ENCODE data around the gene BAIAP2L2. TPM values are rescaled to one million over a fixed set of nuclear protein-coding genes. Genes with fewer than 3 reads are reported as not detected.
"Not testable (repeated sequence)": the region's sequence is repeated elsewhere in the genome, so short reads cannot be mapped to it uniquely, and the experiment has no call there.

The BAIAP2L2 gene
- total RNA-seq, 1 experiment from 2014 or later: 49.1 TPM

DNA sequence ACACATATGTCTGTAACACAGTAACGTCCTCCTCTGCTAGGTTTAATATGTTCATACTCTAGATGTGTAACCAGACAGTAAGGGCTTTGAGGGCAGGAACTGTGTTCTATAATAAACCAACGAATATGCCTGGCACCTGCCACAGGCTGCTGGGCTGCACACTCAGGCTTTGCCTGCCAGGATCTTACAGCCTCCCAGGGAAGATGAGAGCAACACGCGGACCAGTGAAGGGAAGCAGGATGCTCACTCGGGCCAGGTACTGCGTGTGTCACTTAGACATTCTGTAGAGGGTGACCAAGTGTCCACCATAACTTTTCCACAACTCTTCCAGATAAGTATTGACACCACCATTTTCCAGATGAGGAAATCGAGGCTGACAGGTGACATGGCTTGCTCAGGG lies 21.7 kb upstream of the BAIAP2L2 start:
- in situ Hi-C loops (cut with HindIII; ENCODE audit: low pct_unique_long_range_greater_than_20kb, low sequenced_read_pairs): no loop called here
- no peak for DNase-seq (ENCODE audit: low read depth, low spot score)

DNA sequence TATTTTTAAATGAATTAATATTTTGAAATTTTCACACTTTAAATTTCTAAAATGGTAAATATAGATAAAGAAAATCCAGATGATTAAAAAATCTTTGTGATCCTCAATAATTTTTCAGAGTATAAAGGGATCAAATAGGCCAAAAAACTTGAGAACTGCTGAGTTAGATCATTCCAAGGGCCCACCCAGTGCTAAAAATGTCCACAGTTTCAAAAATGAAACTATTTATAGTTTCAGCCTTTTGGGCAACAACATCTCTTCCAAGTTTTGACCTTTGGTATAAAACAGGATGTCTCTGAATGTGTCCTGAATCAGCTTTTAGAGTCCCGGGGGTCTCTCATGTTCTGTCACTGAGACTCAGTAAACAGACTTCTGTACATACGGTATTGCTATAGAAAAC lies 20.9 kb upstream of the BAIAP2L2 start:
- in situ Hi-C loops (cut with HindIII; ENCODE audit: low pct_unique_long_range_greater_than_20kb, low sequenced_read_pairs): no loop called here

DNA sequence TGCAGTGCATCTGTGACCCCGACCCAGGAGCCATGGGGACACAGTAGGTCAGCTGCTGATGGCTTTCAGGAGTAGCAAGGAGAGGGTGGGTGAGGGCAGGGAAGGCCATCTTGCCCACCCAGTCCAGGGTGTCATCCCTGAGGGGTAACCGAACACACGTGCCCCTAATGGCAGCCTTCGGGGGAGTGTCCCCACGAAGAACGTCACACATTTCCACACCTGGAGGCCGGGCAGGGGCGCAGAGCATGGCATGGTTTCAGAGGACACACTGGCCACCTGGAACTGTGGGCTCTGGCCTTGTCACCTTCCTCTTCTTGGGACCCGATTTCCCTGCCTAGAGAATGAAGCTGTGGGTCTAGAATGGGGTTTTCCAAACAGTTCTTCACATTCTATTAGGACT lies 19.4 kb upstream of the BAIAP2L2 start:
- in situ Hi-C loops (cut with HindIII; ENCODE audit: low pct_unique_long_range_greater_than_20kb, low sequenced_read_pairs): no loop called here
- DNase-seq (ENCODE audit: low read depth, low spot score): no peak

More for the DNA sequence above, 20.9 kb upstream of the BAIAP2L2 start:
- DNase-seq (ENCODE audit: low read depth, low spot score): no peak

DNA sequence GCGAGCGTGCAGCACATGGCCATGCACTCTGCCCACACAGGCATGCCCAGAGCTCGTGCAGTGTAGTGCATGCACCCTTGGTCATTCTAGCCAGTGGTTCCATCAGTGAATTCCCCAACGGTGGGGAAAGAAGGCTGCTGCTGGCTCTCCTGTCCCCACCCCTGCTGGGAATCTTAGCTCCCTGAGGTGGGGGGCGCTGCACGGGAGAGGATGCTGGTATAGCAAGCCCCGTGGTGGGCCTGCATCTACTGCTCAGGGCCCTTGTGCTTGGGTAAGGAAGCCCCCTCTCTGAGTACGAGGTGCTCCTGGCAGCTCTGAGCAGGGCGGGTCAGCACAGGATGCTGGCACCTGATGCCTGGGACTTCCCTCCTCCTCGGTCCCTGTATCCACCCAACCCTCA lies 18.5 kb upstream of the BAIAP2L2 start:
- in situ Hi-C loops (cut with HindIII; ENCODE audit: low pct_unique_long_range_greater_than_20kb, low sequenced_read_pairs): no loop called here
- DNase-seq (ENCODE audit: low read depth, low spot score): no peak

DNA sequence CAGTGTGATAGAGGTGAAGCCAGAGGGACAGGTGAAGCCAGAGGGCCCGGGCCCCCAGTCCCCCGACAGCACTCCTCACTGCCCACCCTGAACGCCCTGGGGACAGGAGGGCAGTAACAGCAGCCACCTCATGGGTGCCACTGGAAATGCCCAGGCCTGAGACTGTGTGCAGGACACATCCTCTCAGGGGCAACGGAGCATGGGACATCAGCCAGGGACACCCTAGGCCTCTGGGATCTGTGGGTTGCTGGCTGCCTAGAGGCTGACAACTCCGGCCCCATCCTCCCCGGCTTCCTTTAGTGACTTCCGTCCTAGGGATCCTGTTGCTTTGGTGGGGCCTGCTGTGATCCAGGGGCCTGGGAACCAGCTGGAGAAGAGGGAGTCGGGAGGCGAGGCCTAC lies 17.4 kb upstream of the BAIAP2L2 start:
- in situ Hi-C loops (cut with HindIII; ENCODE audit: low pct_unique_long_range_greater_than_20kb, low sequenced_read_pairs): no loop called here
- DNase-seq (ENCODE audit: low read depth, low spot score): no peak

DNA sequence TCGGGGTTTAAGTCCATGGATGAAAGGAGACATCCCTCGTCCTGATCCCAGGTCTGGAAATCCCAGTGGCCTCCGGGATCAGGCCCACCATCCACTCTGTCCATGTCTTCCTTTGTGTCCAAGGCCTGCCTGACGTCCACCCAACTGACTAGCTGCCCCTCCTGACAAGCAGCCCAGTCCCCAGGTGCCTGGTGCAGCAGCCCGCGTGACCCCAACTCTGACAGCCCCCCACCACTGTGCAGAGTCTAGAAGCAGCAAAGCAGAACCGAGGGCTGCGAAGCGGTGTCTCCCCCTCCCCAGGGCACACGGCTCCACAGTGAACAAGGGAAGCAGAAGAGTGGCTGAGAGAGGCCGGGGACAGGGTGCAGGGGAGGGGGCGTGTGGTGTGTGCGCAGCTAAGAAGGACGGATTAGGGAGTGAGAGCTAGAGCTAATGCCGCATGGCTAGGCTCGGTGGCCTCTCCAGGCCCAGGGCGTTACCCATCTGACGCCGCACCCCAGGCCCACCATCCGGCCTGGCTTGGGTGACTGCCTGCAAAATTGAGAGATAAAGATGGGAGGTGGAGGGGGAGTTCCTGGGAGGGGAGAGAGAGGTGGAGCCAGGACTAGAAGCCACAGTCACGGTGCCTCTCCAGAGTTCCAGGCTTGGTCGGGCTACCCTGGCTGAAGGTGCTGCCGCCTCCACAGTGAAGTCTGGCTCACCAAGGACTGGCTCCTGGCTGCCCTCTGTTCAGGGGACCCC lies 16.6 kb upstream of the BAIAP2L2 start:
- in situ Hi-C loops (cut with HindIII; ENCODE audit: low pct_unique_long_range_greater_than_20kb, low sequenced_read_pairs): no loop called here
- DNase-seq (ENCODE audit: low read depth, low spot score): no peak

DNA sequence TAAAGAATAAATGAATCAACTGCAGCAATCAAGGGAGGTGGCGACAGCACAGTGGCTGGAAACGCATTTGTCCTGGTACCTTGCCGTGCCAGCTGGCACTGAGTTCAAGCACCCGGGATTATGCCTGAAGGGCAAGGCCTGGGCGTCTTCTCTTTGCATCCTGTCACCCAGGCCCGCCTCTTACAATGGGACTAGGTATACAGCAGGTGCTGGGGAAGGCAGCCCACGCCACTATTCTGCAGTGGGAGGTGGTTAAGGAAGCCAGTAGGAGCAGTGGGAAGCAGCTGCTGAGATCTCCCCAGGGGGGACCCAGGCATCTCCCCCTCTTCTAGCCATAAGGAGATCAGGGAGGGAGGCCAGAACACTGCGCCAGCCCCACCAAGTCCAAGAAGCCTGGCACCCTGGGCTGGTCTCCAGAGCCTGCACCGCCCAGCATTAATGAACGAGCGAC lies 15.3 kb upstream of the BAIAP2L2 start:
- in situ Hi-C loops (cut with HindIII; ENCODE audit: low pct_unique_long_range_greater_than_20kb, low sequenced_read_pairs): no loop called here
- no peak for DNase-seq (ENCODE audit: low read depth, low spot score)

DNA sequence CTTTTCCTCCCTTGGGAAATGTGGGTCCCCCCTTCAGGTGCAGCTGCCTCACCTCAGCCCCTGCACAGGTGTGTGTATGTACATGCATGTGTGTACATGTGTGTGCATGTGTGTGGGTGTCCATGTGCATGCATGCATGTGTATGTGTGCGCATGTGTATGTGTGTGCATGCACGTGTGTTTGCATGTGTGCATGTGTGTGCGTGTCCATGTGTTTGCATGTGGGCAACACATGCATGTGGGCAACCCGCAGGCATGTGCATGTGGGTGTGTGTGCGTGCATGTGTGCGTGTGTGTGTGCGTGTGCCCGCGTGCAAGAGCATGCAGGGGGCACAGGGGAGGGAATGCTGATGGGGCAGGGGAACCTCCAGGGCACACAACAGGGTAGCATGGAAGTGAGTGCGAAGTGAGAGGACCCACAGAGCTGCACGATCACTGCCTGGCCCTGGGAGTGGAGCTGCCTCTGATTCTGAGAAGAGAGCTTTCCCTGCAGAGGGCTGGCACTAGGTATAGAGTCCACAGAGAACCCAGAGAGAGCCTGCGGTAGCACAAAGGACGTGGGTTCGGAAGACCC lies 14.6 kb upstream of the BAIAP2L2 start:
- no peak for DNase-seq (ENCODE audit: low read depth, low spot score)
- in situ Hi-C loops (cut with HindIII; ENCODE audit: low pct_unique_long_range_greater_than_20kb, low sequenced_read_pairs): no loop called here

DNA sequence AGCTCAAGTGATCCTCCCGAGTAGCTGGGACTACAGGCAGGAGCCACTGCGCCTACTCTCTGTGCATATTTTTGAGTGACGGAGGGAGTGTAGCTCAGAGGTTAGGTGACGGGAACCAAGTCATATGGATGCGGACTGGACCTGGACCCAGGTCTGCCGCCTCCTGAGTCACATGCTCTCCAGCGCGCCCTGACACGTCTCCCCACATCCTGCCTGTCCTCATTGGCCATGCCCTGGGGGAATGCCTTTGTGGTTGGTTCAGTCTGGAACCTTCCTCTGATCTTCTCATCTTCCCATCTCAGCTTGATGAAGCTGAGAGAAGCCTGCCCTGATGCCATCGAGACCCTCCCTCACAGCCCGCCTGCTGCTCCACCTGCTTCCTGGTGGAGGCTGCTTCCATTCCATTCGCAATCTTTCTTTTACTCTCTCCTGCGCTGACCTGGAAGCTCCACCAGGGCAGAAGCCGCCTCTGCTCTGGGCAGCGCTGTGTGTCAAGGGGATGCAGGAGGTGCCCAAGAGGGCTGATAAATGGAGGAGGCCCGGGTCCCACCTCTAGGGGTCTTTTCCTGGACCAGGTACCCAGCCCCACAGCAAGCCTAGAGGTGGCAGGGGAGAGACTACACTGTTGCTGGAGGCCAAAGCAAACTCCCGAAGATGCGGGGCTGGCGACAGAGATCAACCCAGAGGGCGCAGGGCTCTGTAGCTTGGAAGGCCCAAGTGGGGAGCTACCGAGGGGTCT lies 13.9 kb upstream of the BAIAP2L2 start:
- DNase-seq (ENCODE audit: low read depth, low spot score): no peak
- in situ Hi-C loops (cut with HindIII; ENCODE audit: low pct_unique_long_range_greater_than_20kb, low sequenced_read_pairs): no loop called here

DNA sequence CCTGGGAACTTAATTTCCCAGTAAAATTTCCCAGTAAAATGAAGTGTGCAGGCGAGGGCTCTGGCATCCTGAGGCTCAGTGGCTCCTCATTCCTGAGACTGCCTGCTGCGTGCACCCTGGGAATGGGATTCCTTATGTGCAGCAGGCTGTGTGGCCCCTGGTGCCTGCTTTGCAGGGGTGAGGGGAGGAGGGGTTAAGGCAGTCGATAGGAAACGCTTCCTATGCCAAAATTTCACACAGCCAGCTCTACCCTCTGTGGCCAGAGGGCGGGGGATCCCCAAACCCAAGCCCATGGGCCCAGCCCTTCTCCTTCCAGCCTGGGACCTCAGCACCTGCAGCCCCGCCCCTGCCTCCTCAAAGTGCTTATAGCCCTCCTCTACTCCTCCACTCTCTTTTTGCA lies 12.1 kb upstream of the BAIAP2L2 start:
- no peak for DNase-seq (ENCODE audit: low read depth, low spot score)
- in situ Hi-C loops (cut with HindIII; ENCODE audit: low pct_unique_long_range_greater_than_20kb, low sequenced_read_pairs): no loop called here

DNA sequence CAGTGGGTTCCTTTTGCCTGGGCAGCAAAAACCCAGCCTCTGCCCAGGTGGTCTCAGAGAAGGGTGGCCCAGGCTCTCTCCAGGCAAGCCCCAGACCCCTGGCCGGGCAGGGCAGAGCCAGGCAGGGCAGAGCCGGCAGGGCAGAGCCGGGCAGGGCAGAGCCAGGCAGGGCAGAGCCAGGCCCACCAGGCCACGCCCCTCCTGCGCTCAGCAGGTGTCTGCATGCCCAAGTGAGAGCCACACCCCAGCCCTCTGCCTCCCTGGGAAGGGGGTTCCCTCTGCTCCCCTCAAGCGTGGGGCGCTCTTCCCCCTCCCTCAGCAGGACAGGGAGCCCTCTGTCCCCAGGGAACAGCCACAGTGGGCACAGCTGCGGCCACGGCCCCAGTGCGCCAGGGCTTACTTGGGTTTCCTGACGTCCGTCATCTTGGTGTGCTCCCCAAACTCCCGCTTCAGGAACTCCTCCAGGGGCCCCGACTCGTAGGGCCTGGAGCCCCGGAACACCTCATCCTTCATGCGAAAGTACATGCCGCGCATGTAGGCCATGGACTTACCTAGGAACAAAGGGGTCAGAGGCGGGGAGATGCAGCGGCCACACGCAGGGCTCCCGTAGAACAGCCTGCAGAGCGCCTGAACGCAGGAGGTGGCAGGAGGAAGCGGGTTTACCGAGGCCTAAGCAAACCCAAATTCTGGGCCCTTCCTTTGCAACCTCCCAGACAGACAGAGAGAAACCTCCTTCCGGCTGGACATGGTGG lies 10.1 kb upstream of the BAIAP2L2 start:
- DNase-seq (ENCODE audit: low read depth, low spot score): no peak
- in situ Hi-C loops (cut with HindIII; ENCODE audit: low pct_unique_long_range_greater_than_20kb, low sequenced_read_pairs): no loop called here

DNA sequence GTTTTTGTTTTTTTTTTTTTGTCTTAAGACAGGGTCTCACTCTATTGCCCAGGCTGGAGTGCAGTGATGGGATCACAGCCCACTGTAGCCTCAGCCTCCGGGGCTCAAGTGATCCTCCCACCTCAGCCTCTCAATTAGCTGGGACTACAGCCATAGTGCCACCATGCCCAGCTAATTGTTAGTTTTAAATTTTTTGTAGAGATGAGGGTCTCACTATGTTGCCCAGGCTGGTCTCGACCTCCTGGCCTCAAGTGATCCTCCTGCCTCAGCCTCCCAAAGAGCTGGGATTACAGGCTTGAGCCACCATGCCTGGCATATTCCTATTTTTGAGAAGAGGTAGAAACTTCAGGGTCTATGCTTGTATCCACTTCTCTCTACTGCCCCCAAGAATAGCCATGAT lies 8.3 kb upstream of the BAIAP2L2 start:
- DNase-seq (ENCODE audit: low read depth, low spot score); in situ Hi-C loops (cut with HindIII; ENCODE audit: low pct_unique_long_range_greater_than_20kb, low sequenced_read_pairs): not testable (repeated sequence)

DNA sequence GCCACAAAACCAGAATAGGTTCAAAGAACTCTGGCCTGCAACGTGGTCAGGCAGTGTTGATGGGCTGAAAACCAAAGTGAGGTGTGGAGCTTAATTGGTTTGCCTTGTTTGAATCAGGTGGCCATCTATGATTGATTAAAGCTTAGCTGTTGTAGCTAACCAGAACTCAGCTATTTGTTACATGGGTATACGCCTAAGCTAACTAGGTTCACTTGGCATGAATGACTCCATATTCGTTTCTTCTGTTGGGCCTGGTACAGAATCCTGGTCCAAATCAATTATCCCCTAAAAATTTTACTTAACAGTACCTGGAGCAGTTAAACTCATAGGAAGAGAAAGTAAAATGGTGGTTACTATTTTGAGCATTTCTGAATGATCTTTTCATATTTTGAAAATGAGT lies 7.7 kb upstream of the BAIAP2L2 start:
- no peak for DNase-seq (ENCODE audit: low read depth, low spot score)
- in situ Hi-C loops (cut with HindIII; ENCODE audit: low pct_unique_long_range_greater_than_20kb, low sequenced_read_pairs): no loop called here

DNA sequence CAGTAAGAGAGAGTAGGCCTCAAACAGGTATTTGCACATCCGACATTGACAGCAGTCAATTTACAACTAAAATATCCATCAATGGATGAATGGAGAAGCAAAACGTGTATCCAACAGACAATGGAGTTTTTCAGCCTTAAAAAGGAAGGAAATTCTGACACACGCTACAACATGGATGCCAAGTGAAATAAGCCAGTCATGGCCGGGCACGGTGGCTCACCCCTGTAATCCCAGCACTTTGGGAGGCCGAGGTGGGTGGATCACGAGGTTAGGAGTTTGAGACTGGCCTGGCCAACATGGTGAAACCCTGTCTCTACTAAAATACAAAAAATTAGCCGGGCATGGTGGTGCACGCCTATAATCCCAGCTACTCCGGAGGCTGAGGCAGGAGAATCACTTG lies 7.1 kb upstream of the BAIAP2L2 start:
- in situ Hi-C loops (cut with HindIII; ENCODE audit: low pct_unique_long_range_greater_than_20kb, low sequenced_read_pairs); DNase-seq (ENCODE audit: low read depth, low spot score): not testable (repeated sequence)

DNA sequence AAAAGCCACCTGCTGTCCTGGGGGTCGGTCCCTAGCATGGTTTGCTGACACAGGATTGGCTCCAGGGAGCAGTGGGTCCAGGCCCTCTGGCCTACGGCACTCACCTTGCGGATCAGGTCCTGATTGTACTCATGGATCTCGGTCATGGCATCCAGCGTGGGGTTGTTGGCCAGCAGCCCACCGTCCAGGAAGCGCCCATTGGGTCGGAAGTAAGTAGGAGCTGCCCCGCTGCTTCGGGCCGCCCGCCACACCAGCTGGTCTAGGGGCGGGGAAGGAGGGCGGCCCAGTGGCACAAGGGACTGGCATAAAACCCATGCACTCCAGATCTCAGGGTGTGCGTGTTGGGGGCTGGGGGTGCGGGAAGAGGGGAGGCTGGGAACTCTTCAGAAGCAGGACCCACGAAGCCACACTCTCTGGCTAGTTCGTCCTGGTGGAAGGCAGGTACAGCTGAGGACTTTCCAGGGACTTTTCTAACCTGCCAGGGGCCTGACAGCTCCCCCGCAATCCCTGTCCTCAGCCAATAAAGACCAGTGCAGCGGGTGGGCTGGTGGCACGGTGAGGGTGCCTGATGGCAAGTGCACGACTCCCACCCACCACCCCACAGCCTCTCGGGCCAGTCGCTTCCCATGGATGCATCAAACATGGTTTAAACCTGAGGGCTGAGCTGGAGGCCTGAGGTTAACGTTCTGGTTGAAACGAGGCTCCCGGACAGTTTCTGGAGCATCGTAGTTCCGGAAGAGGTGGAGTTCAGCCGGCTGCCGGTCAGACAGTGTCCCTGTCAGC lies 5.1 kb upstream of the BAIAP2L2 start:
- in situ Hi-C loops (cut with HindIII; ENCODE audit: low pct_unique_long_range_greater_than_20kb, low sequenced_read_pairs): no loop called here
- no peak for DNase-seq (ENCODE audit: low read depth, low spot score)

DNA sequence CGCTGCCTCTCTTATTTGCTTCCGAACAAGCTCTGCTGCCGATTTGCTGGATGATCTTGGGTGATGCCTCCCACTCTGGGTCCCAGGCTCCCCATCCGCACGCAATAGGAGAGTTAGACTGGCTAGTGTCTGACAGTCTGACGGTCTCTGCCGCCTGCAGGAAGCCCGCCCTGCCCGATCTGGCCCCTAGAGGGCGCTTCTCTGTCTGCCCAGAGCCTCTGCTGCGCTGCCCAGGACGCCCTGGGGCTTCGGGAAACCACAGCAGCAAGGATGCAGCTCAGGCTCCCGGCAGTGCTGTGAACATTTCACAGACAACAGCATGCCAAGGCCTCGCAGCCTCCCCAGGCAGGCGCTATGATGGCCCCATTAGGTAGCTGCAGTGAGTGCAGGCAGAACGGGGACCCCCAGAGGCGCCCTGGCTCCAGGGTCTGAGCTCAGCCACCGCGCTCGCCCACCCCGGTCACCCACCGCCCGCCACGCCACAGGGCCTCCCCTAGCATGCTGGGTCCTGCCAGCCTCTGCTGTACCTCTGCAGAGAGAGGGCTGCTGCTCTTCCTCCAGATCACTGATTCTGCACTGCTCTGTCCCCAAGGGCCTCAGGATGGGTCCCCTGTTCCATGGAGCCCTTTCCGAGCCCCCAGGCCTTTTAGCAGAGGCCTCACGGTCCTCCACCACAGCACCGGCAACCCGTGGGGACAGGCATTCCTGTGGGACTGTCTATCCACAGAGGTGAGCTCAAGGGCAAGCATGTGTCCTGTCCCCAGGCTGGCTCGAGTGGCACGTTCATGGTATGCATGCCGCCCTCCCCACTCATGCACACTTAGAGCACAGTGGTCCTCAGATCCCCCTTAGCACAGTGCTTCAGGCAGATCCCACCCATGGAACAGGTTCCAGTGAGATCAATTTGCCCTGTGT lies 4.3 kb upstream of the BAIAP2L2 start:
- in situ Hi-C loops (cut with HindIII; ENCODE audit: low pct_unique_long_range_greater_than_20kb, low sequenced_read_pairs): no loop called here
- peak; percentile 87 for DNase-seq (ENCODE audit: low read depth, low spot score)

DNA sequence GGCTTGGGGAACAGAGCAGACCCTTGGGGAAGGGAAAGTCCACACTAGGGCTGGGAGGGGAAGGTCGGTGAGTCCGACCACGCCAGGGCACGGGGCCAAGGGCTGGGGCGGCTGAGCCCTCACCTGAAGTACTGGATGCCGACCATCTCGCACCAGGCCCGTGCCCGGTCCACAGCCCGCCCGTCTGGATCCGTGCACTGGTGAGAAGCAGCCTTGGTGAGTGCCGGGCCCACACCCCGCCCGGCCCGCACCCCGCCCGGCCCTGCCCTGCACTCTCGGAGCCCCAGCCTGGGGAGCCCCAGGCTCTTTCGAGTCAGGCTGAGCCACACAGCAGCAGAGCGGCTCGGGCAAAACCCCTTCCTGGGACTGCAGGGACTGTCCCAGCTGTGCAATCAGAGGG lies 1.9 kb upstream of the BAIAP2L2 start:
- in situ Hi-C loops (cut with HindIII; ENCODE audit: low pct_unique_long_range_greater_than_20kb, low sequenced_read_pairs): no loop called here
- DNase-seq (ENCODE audit: low read depth, low spot score): no peak

Measured in SK-MEL-5 (cell line).